Endothelial cell (in vitro differentiated cells): Measurements from ENCODE around the gene EPG5. TPM values are rescaled to one million over a fixed set of nuclear protein-coding genes. Genes with fewer than 3 reads are reported as not detected.

Source experiments
- DNase-seq: peaks from one replicate; pipeline ENCODE4 v3.0.0; 2021; ENCODE audit warnings: low spot score
- H3K27ac Mint-ChIP-seq: one replicate; pipeline ENCODE4 v1.8.0; 2021; ENCODE audit warnings: mixed read lengths, inconsistent platforms; ENCODE audit not compliant: unreplicated experiment
- H3K27me3 Mint-ChIP-seq: one replicate; pipeline ENCODE4 v1.8.0; 2021; ENCODE audit warnings: mild to moderate bottlenecking, moderate library complexity, mixed read lengths, inconsistent platforms; ENCODE audit not compliant: unreplicated experiment
- H3K36me3 Mint-ChIP-seq: one replicate; pipeline ENCODE4 v1.8.0; 2021; ENCODE audit warnings: mild to moderate bottlenecking, low read depth, mixed read lengths, inconsistent platforms; ENCODE audit not compliant: unreplicated experiment
- H3K4me1 Mint-ChIP-seq: one replicate; pipeline ENCODE4 v1.8.0; 2021; ENCODE audit warnings: mild to moderate bottlenecking, mixed read lengths, inconsistent platforms; ENCODE audit not compliant: unreplicated experiment
- H3K4me3 Mint-ChIP-seq: one replicate; pipeline ENCODE4 v1.8.0; 2021; ENCODE audit warnings: mild to moderate bottlenecking, mixed read lengths, inconsistent platforms; ENCODE audit not compliant: unreplicated experiment
- H3K9me3 Mint-ChIP-seq: one replicate; pipeline ENCODE4 v1.8.0; 2021; ENCODE audit warnings: mixed read lengths, inconsistent platforms; ENCODE audit not compliant: unreplicated experiment
- total RNA-seq: library from RNA; stranded (reverse); fragmentation: NEBNext Ultra II Directional; extraction: Animal tissue kit (Norgen Biotek cat#: 25700); gene quantifications from one replicate; pipeline ENCODE4 v1.2.1, GENCODE V29; 2021; ENCODE audit not compliant: unreplicated experiment
- TF ChIP-seq, protein P1 (sequence below): fragments of 200-600 bp; sonication (generic); IDR thresholded peaks from one replicate; pipeline ENCODE4 v1.5.0; 2021; ENCODE audit warnings: antibody characterized with exemption; ENCODE audit not compliant: unreplicated experiment

The EPG5 gene
- total RNA-seq, 1 donor from 2014 or later, result 26.1 TPM

DNA sequence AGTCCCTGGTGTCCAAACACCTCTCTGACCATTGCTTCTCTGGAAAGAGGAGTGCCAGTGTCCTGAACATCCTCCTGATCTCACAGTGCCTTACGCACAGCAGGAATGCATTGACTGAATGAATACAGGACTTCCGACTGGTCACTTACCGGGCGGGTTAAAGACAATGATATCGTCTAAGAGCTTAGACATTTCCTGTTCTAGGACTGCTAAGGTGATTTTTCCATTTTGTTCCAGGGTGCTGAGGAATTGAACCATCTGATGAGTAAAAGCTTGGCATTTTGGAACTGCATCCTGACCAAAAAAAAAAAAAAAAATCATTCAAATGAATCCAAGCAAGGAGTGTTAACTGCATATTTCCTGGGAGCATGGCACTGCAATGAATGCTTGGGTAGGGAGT lies 101.7 kb downstream of the EPG5 start:
- Mint-ChIP-seq H3K9me3 (no peaks in the 10 kb centered on the region), H3K36me3 (peaks cover 56% of the 10 kb centered on the region), H3K27ac (no peak overlapping the region), H3K27me3 (no peaks in the 10 kb centered on the region), H3K4me3 (no peak overlapping the region), H3K4me1 (no peaks in the 10 kb centered on the region)
- TF ChIP-seq, protein P1, sequence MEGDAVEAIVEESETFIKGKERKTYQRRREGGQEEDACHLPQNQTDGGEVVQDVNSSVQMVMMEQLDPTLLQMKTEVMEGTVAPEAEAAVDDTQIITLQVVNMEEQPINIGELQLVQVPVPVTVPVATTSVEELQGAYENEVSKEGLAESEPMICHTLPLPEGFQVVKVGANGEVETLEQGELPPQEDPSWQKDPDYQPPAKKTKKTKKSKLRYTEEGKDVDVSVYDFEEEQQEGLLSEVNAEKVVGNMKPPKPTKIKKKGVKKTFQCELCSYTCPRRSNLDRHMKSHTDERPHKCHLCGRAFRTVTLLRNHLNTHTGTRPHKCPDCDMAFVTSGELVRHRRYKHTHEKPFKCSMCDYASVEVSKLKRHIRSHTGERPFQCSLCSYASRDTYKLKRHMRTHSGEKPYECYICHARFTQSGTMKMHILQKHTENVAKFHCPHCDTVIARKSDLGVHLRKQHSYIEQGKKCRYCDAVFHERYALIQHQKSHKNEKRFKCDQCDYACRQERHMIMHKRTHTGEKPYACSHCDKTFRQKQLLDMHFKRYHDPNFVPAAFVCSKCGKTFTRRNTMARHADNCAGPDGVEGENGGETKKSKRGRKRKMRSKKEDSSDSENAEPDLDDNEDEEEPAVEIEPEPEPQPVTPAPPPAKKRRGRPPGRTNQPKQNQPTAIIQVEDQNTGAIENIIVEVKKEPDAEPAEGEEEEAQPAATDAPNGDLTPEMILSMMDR, result no peak
- no peak for DNase-seq

DNA sequence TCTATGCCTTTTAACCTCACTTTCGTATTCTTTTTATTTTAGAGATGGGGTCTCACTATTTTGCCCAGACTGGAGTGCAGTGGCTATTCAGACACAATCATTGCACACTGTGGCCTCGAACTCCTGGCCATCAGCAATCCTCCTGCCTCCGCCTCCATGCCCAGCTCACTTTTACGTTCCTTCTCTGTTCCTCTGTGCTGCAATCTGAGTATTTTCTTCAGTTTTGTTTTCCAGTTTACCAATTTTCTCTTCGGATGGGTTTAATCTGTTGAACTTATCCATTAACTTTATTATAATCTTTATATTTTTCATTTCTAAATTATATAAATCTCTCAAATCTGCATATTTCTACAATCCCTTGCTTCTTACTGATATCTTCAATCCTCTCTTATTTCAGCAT lies 103.0 kb downstream of the EPG5 start:
- Mint-ChIP-seq H3K27ac (no peak overlapping the region), H3K36me3 (peaks cover 54% of the 10 kb centered on the region)

DNA sequence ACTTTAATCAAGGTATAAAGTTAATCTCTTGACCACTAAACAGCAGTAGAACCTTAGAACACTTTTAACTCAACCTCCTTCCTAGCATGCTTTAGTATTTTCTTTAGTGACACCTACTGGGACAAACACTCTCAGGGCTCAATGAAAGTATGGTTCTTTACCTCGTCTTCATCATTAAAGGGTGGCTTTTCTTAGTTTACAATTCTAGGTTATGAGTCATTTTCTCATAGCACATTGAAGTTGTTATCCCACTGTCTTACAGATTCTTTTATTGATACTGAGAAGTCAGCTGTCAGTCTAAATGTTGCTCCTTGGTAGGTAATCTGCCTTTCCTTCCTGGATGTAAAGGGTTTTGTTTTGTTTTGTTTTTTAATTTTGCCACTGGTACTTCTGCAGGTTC lies 103.7 kb downstream of the EPG5 start:
- no peak overlapping the region for H3K27ac Mint-ChIP-seq

More for the DNA sequence above, 103.0 kb downstream of the EPG5 start:
- Mint-ChIP-seq H3K9me3 (no peaks in the 10 kb centered on the region), H3K27me3 (no peaks in the 10 kb centered on the region), H3K4me1 (no peaks in the 10 kb centered on the region), H3K4me3 (no peak overlapping the region)
- DNase-seq, result no peak
- TF ChIP-seq, protein P1, result no peak

DNA sequence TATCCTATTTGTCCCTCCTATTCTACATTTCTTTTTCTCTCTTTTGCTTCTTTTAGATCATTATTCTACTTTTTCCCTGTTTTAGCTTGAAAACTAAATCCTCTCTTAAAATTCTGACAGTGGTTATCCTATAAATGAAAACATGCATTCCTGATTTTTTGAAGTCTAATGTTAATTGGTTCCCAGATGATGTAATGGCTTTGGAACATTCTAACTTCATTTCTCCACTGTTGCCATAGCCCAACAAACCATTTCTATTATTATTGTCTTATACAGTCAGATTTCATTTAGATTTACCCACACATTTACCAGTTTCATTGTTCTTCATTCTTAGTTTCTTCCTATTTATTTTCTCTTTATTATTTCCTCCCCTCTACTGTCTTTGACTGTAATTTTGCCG lies 105.2 kb downstream of the EPG5 start:
- H3K4me3 Mint-ChIP-seq, result no peak overlapping the region
- no peak for DNase-seq
- no peaks in the 10 kb centered on the region for H3K27me3 Mint-ChIP-seq
- H3K9me3 Mint-ChIP-seq, result no peaks in the 10 kb centered on the region
- TF ChIP-seq, protein P1, result no peak
- no peak overlapping the region for H3K27ac Mint-ChIP-seq
- H3K4me1 Mint-ChIP-seq, result no peaks in the 10 kb centered on the region
- peaks cover 45% of the 10 kb centered on the region for H3K36me3 Mint-ChIP-seq

More for the DNA sequence above, 103.7 kb downstream of the EPG5 start:
- no peaks in the 10 kb centered on the region for H3K9me3 Mint-ChIP-seq
- no peaks in the 10 kb centered on the region for H3K4me1 Mint-ChIP-seq
- H3K27me3 Mint-ChIP-seq, result no peaks in the 10 kb centered on the region
- peaks cover 55% of the 10 kb centered on the region for H3K36me3 Mint-ChIP-seq
- DNase-seq, result no peak
- H3K4me3 Mint-ChIP-seq, result peak overlapping the region; percentile 2
- TF ChIP-seq, protein P1, result no peak

DNA sequence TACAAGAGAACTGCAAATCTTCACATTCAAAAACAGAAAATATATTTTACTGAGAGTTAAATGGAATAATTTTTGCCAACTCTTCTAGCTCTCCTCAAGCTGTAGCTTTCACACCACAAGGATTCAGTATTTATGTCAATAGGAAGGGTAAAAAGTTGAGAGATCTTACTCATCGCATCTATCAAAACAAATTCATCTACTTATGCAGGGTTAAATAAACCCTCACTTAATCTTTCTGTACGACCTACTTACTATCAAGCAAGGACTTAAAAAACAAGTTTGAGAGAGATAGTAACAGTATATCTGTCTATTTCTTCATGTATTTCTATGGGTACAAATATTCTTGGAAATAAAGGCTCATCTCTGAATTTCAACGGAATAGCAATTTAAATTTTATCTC lies 106.2 kb downstream of the EPG5 start:
- Mint-ChIP-seq H3K36me3 (peaks cover 39% of the 10 kb centered on the region), H3K9me3 (no peaks in the 10 kb centered on the region), H3K27me3 (no peaks in the 10 kb centered on the region), H3K4me3 (no peak overlapping the region), H3K27ac (no peak overlapping the region), H3K4me1 (no peaks in the 10 kb centered on the region)
- DNase-seq, result no peak
- TF ChIP-seq, protein P1, result no peak
